Caki2 (cell line): Measurements from ENCODE around the gene ARFGAP3. TPM values are rescaled to one million over a fixed set of nuclear protein-coding genes. Genes with fewer than 3 reads are reported as not detected.
A peak's percentile ranks its signal among the peaks of the same experiment; 100 is the strongest.

ENCODE experiments used
- DNase-seq: peaks from one replicate; pipeline ENCODE4 v3.0.0-alpha.2; 2015; ENCODE audit warnings: low read depth
- in situ Hi-C: cut with HindIII; loops from 2 replicates; pipeline ENCODE4 v1.10.0; 2016; ENCODE audit warnings: low sequenced_read_pairs, low pct_unique_long_range_greater_than_20kb, mixed read lengths
- total RNA-seq: library from RNA; depleted of rRNA; stranded (reverse); fragments of >200 nt; shearing (Covaris generic); gene quantifications from 2 replicates; pipeline ENCODE4 v1.2.3, GENCODE V29; 2014; ENCODE audit warnings: low replicate concordance; rRNA removed

Gene ARFGAP3, protein sequence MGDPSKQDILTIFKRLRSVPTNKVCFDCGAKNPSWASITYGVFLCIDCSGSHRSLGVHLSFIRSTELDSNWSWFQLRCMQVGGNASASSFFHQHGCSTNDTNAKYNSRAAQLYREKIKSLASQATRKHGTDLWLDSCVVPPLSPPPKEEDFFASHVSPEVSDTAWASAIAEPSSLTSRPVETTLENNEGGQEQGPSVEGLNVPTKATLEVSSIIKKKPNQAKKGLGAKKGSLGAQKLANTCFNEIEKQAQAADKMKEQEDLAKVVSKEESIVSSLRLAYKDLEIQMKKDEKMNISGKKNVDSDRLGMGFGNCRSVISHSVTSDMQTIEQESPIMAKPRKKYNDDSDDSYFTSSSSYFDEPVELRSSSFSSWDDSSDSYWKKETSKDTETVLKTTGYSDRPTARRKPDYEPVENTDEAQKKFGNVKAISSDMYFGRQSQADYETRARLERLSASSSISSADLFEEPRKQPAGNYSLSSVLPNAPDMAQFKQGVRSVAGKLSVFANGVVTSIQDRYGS
- 29.8 TPM in 2 replicates for total RNA-seq

DNA sequence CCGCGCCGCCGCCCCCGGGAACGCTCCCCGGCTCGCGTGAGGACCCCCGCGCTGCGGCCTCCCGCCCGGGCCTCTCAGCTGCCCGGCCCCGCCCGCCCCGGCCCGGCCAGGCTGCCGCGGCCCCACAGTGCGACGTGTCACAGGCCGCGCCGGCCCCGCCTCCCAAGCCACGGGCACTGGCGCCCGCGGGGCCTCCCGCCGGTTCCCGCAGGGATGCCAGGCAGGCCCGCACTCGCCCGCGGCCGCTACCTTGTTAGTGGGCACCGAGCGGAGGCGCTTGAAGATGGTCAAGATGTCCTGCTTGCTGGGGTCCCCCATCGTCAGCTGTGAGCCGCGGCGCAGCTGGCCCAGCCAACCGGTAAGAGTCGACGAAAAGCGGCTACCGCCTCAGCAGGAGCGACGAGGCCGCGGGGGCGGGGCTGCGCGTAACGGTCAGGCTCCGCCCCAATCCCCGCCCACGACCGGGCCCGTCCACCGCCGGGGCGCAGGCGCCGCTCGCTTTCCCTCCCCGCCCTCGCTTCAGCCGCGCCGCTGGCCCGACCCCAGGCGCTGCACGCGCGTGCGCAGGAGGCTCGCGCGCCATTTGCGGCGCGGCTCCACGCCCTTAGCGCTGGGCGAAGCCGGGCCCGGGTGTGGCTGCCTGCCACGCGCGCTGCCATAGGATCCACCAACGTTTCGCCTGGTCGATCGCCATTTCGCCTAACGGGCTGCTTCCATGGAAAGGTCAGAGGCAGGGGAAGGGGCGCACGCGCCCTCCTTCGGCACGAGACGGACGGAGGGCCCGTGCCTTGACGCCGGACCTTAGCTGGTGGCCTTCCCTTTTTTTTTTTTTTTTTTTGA, at the start of gene ARFGAP3:
TSS of gene ARFGAP3 (minus strand) at position 409 of the 840 bp plus-strand sequence. CDS start at position 318, 91 bp downstream.
- in situ Hi-C loops, result no loop called here
- DNase-seq, result peak; percentile 96

DNA sequence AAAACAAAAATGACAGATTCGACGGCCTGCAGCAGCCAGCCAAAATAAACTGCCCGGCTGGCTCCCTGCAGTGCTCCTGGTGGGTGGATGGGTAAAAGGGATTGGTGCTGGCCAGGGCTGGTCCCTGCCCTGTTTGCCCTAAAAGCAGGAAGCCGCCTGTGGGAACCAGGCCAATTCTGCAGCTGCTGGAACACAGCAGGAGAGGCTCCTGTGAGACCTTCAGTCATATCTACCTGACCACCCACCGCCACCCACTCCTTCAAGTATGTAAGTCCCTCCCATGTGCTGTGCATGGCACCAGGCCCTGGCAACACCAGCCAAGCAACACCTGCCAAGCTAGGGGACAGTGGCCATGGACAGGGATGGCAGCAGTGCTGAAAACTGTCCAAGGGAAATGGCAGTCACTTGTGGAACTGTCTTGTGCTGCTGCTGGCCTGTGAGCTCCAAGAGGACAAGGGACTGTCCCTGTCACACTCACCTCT, 48.7 kb upstream of the ARFGAP3 start:
- DNase-seq, result no peak
- in situ Hi-C loops, result no loop called here

DNA sequence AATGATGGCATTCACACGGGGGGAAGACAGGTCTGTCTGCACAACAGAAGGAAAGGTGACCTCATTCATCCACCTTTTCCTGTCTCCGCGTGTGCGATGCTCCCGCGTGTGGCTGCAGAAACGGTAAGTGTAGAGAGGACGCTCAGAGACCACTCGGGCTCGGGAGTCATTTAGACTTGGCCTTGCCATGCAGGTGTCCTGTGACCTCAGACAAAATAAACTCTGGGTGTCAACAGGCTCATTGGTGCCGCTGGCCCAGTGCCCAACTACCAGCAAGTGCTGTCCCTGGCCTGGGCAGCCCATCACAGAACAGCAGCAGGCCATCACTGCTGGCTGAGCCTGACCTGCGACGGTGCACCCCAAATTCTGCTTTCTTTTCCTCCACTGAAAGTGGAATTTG, 48.1 kb upstream of the ARFGAP3 start:
- in situ Hi-C loops, result no loop called here
- no peak for DNase-seq

DNA sequence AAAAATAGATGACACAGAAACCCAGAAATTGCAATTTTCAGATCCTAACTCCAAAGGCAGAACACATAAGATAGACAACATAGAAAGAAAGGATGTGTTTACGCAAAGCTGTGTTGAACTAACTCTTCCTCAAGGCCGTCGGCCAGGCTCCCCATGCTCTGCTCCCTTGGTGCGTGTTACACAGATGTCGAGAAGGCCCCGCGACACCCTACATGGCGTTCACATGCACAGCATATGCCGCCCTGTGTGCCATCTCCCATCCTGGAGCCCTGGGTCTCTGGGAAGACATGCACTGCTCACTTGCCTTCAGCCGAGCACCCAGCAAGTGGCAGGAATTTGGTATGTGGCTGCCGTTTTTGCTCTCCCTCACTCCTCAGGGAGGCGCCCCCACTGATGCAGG, 47.0 kb upstream of the ARFGAP3 start:
- no peak for DNase-seq
- in situ Hi-C loops, result no loop called here

DNA sequence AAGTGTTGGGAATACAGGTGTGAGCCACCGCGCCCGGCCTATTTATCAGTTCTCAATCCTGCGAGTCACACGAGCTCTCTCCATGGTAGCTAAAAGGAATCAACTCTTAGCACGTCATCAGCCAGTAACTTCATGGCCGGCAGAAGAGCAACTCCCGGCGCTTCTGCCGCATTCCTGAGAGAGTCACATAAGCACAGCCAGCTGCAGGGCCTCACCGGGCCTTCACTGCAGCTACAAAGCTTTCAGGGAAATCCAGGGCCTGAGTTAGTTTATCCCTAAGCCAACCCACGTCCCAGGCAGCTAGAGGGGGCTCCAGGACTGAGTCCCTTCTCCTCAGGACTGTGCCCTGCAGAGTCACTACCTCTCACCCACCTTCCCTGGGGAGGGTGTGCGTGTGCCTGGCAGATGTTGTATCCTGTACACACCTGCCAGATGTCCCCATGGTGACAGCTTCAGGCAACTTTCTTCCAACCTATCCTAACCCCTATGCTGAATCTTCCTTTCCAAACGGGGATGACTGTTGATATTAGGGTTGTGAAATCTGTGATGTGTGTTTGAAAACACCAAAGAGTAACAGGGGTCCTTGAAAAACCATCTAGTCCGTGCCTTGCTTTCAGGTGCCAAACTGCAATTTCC, 45.9 kb upstream of the ARFGAP3 start:
- in situ Hi-C loops, result no loop called here
- no peak for DNase-seq

DNA sequence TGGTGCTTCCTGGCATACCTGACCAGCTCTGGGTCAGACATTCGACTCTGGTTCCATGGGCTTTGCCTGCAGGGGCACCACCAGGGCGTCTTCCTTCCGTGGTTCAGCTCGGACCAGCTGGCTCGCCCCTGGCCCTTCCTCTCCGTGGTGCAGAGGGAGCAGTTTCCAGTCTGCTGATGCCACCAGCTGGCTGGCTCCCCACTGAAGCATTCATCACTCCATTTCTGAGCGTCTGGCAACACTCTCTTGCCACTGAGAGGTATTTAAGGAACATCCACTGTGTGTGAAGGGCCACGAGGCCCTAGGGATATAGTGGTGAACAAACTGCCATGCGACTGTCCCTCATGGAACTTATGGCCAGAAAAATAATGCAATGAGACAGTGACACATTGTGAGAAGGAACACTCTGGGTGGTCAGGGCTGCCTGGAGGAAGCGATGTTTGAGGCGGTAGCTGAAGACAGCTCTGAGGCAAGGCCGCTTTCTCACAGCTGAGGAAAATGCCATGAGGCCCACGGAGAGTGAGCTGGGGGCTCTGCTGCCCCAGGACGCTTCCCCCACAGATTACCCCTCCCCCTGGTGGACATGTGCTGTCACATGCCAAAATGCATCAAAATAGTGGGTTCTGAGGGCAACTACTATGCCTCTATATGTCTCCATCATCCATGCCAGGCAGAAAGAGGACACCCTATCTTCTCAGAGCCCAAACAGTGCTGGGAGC, 44.9 kb upstream of the ARFGAP3 start:
- in situ Hi-C loops, result no loop called here
- DNase-seq, result no peak

DNA sequence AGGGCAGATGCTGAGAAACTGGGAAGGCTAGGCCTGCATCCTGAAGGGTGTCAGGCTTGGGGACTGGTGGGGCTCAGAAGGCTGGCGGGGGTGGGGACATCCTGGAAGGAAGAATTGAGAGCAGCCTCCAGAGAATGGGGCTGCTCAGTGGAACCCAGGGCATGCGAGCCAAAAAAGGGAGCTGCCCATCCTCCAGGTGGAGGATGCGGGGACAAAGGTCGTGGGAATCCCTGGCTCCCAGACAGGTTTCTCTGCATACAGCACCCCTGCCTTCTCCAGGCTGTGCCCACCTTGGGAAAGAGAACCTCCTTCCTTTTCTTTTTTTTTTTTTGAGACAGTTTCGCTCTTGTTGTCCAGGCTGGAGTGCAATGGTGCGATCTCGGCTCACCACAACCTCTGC, 40.9 kb upstream of the ARFGAP3 start:
- DNase-seq, result no peak
- in situ Hi-C loops, result no loop called here

DNA sequence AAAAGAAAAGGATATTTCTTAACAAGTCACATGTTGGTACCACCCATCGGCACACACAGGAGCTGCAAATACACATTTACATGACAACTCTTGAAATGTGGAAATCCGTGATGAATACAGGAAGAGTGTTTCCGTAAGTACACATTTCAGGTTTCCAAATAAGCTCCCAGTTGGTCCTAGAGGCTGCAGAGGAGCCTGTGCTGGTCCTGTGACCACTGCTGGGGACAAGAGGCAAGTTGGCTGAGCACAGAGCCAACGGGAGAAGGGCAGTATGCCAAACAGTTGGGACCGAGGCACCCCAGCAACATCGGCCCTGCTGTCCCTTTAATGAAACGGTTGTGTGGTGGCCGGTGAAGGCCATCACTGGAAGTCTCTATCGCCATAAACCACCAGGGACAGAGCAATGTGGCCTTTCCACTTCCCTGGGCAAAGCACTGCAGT, 38.5 kb upstream of the ARFGAP3 start:
- in situ Hi-C loops, result no loop called here
- no peak for DNase-seq

DNA sequence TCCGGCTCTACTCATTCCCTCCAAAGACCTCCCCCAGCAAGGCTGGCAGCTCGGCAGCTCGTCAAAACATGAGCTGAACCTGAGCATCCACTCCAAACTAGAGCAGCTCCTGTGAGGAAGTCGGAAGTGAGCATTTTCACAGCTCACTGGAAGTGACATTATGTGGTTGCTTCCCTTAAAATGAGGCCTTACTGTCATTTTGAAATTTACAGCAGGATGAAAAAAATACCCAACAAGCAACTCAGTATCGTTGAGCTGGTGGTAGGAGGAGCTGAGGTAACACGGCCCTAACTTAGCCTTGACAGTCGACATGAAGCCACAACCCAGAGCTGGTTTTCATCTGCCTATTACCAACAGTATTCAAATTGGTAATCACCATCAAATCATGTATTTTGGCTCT, 38.0 kb upstream of the ARFGAP3 start:
- in situ Hi-C loops, result no loop called here
- DNase-seq, result no peak

DNA sequence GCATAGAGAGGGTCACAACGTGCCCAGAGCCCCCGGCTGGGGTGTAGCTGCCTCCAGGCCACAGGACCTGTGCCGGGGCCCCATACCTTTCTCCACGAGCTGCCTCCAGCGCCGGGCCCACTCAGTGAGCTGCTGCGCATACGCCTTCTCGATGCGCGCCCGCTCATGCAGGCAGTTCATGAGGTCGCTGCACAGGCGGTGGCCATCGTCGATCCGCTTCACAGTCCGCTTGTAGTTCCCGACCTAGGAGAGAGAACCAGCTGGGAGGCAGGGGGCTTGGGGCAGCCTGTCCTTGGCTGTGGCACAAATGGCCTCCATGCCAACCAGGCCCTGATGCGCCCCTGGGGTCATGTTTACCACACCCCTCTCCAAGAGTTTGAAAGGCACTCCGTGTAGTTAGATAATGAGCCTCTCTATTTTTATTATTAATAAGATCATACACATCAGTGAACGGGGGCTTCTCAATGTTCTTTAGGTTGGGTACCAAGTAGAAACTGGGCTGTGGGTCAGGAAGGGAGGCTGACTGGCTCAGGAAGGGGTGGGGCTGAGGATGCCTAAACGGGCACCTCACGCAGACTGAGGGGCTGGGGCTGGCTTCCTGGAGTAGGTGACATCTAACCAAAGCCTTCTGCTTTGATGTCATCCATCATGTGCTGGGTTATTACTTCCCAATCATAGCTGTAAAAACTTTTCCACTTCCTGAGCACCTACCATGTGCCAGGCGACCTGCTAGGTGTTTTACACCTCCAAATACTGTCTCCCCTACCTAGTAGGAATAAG, 36.5 kb upstream of the ARFGAP3 start:
- DNase-seq, result no peak
- in situ Hi-C loops, result no loop called here

DNA sequence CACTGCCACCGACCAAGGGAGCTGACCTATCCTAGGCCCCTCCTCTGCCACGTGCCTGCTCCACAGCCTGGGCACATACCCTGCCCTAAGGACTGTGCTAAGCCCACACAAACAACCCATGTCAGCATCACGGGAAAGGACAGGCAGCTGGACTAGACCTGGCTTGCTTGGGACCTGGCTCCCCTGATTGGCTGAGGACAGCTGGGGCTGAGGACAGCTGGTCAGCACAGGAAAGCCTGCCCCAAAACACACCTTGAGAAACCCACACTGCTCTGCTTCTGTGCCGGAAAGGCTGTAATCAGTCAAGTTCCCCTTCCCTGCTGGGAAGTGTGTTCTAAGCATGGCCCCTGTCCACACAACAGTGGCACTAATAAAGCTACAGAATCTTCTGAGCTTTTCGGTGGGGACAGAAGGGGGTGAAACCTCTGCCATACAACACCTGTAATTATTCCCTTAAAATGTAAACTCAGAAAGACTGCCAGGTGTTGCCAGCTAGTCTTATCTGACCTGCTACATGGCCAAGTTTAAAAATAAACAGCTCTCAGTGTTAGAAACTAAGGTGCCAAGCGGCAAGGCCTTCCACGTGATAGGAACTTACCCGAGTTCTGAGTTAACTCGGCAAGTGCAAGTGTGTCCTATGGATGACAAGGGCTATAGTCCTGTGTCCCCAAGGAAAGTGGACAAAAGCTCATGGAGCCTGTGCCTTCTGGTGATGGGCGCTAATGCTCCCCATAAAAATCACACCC, 35.7 kb upstream of the ARFGAP3 start:
- no peak for DNase-seq
- in situ Hi-C loops, result no loop called here

DNA sequence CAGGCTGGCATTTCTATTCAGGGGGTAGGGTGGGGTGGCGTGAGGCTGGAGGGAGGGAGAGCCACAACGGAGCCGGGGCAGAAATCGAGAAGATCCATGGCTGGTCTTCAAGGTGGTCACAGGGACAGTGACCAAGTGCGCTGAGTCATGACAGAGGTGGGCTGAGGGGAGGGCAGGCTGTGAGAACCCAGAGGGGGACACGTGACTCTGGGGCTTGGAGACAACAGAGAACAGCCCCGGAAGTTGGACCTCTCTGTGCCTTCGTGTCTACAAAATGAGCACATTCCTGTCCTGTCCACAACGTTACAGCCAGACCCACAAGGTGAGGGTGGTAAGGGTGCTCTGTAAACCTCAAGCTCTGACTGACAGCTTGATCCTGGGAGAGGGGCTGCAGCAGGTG, 35.1 kb upstream of the ARFGAP3 start:
- in situ Hi-C loops, result no loop called here
- DNase-seq, result no peak

DNA sequence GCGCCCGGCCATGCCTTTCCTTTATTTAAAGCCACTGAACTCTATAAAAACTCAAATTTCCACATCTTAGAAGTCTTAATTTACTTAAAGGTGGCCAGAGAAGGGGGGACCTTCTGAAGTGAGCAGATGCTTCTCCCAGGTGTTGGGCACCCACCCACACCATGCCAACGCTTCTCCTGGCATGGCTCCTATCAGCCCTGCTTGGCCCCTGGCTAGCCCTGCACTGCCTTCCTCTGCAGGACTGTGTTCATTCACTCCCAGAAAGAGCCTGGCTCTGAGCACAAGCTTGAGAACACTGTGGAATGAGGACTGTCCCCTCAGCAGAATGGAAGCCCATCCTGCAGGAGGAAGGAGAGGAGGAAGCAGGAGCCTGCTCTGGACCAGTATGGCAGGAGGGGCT, 34.6 kb upstream of the ARFGAP3 start:
- DNase-seq, result no peak
- in situ Hi-C loops, result no loop called here

DNA sequence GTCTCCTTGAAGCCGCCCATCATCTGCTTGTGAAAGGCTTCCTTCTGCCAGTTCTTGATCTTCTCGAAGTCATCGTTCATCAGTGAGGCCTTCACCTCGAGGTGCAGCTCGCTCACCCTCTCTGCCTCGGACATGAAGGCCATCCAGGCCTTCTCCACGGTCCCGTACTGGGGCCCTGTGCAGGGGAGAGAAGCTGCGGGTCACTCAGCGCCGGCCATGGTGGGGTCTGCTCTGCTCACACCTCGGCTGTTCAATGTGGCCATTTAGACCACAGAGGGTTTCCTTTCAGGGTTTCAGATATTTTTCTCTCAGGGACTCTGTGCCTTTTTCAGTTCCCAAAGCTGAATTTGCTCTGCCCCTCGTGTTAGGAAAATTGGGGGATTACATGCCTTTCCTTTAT, 33.9 kb upstream of the ARFGAP3 start:
- in situ Hi-C loops, result no loop called here
- DNase-seq, result no peak

DNA sequence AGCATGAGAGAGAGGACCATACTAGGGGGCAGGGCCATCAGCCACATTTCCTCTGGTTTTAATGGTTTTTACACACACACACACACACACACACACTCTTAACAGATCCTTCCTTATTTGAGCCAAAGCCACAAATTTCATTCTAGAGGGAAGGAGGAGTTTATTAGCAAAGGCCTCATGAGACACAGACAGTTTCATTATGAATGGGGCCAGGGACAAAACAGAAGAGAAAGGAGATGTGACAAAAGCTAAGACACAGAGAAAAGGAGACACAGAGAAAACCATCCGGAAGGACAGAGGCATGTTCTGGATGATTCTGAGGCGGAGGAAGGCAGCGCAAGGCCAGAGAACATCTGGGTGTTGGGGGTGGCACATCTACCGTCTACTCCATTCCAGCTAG, 32.2 kb upstream of the ARFGAP3 start:
- in situ Hi-C loops, result no loop called here
- no peak for DNase-seq

DNA sequence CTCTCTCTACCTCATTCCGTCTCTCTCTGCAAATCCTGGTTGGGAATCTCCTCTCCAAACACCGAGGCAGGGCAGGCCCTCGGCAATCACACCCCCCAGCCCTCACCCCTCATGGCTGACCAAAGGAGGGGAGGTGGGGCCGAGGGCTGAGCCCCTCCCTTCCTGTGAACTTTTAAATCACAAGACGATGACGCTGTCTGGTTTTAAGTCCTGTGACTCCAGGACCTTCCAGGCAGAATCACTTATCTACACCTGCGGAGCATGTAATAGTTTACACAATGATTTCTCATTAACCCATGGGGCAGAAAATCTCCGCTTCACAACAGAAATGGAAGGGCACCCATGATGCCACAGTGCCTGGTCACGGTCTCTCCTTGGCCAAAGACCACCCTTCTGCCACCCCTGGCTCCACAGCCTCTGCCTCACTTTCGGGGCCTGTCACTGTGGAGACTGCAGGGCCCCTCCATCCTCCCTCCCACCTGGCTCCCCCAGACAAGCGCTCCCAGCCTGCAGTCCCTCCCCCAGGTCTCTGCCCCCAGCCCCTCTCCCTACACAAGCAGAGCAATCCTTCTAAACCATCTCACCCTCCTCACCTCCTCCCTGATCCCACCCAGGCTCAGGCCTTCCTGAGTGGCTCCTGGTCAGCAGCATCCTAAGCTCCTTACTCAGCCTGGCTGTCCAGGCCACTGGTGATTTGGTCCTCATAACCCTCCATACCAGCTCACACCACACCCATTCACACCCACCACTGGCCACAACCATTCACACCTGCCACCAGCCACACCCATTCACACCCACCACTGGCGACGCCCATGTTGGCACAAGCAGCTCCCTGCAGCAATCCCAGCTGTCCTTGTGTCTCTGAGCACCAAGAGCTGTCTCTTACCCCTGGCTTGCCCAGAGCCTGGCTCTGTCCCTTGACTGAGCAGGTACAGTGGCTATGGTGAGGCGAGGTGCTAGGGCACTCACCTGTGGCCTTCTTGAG, 30.7 kb upstream of the ARFGAP3 start:
- DNase-seq, result peak; percentile 92
- in situ Hi-C loops, result no loop called here
